Activated effector memory CD4-positive, alpha-beta T cell treated with anti-CD3 and anti-CD28 coated beads, Interleukin-2, amount 50 U/mL, for 16 hours (primary cell): ENCODE measurements around the gene LONRF2.
A peak's percentile ranks its signal among the peaks of the same experiment; 100 is the strongest.
"Not testable (repeated sequence)": the region's sequence is repeated elsewhere in the genome, so short reads cannot be mapped to it uniquely, and the experiment has no call there.

Experiments used
- DNase-seq: peaks from one replicate; pipeline ENCODE4 v3.0.0-alpha.2; 2020

LONRF2 gene

GRCh38 chr2:100250645-100251044 lies 71.7 kb downstream of the LONRF2 start:
- DNase-seq = no peak

GRCh38 chr2:100248971-100249370 lies 73.3 kb downstream of the LONRF2 start:
- DNase-seq = no peak

- DNase-seq = not testable (repeated sequence)
These were observed 73.7 kb downstream of the LONRF2 start for GRCh38 chr2:100248556-100248955.

- no peak for DNase-seq
These were observed 74.3 kb downstream of the LONRF2 start for GRCh38 chr2:100248044-100248330.

GRCh38 chr2:100247256-100248043 lies 74.9 kb downstream of the LONRF2 start:
- no peak for DNase-seq

GRCh38 chr2:100246163-100247145 lies 75.8 kb downstream of the LONRF2 start:
- no peak for DNase-seq

GRCh38 chr2:100245681-100246080 lies 76.6 kb downstream of the LONRF2 start:
- DNase-seq = no peak

- DNase-seq = no peak
These were observed 77.3 kb downstream of the LONRF2 start for GRCh38 chr2:100244881-100245605.

GRCh38 chr2:100243631-100244030 lies 78.7 kb downstream of the LONRF2 start:
- DNase-seq = no peak

- DNase-seq = peak; percentile 77
These were observed 79.2 kb downstream of the LONRF2 start for GRCh38 chr2:100242891-100243619.

GRCh38 chr2:100242476-100242875 lies 79.8 kb downstream of the LONRF2 start:
- DNase-seq = no peak

GRCh38 chr2:100241236-100241635 lies 81.1 kb downstream of the LONRF2 start:
- DNase-seq = no peak

GRCh38 chr2:100240386-100240785 lies 81.9 kb downstream of the LONRF2 start:
- DNase-seq = no peak

GRCh38 chr2:100239486-100240210 lies 82.7 kb downstream of the LONRF2 start:
- DNase-seq = no peak

- DNase-seq = no peak
These were observed 83.8 kb downstream of the LONRF2 start for GRCh38 chr2:100238471-100238870.

GRCh38 chr2:100237770-100238169 lies 84.5 kb downstream of the LONRF2 start:
- no peak for DNase-seq

GRCh38 chr2:100237163-100237562 lies 85.1 kb downstream of the LONRF2 start:
- DNase-seq = no peak

GRCh38 chr2:100236166-100236565 lies 86.1 kb downstream of the LONRF2 start:
- DNase-seq = no peak

GRCh38 chr2:100235581-100235980 lies 86.7 kb downstream of the LONRF2 start:
- no peak for DNase-seq

- peak; percentile 65 for DNase-seq
These were observed 87.2 kb downstream of the LONRF2 start for GRCh38 chr2:100235098-100235497.

- no peak for DNase-seq
These were observed 88.2 kb downstream of the LONRF2 start for GRCh38 chr2:100234141-100234540.

GRCh38 chr2:100233061-100233460 lies 89.2 kb downstream of the LONRF2 start:
- no peak for DNase-seq
